ENCODE data around the gene CCDC136.

Gene CCDC136

GRCh38 chr7:128841921-128842673, 50.3 kb downstream of the CCDC136 start:
- no peaks in the 10 kb centered on the region for H3K9me3 ChIP-seq (ENCODE audit: control insufficient read depth, low read length)
- no peaks in the 10 kb centered on the region for H3K79me2 ChIP-seq
- H3K9ac ChIP-seq, result no peak overlapping the region
- no peak overlapping the region for H3K4me2 ChIP-seq (ENCODE audit: low read length)
- H3K27ac ChIP-seq, result no peak overlapping the region
- TF ChIP-seq, protein P1, sequence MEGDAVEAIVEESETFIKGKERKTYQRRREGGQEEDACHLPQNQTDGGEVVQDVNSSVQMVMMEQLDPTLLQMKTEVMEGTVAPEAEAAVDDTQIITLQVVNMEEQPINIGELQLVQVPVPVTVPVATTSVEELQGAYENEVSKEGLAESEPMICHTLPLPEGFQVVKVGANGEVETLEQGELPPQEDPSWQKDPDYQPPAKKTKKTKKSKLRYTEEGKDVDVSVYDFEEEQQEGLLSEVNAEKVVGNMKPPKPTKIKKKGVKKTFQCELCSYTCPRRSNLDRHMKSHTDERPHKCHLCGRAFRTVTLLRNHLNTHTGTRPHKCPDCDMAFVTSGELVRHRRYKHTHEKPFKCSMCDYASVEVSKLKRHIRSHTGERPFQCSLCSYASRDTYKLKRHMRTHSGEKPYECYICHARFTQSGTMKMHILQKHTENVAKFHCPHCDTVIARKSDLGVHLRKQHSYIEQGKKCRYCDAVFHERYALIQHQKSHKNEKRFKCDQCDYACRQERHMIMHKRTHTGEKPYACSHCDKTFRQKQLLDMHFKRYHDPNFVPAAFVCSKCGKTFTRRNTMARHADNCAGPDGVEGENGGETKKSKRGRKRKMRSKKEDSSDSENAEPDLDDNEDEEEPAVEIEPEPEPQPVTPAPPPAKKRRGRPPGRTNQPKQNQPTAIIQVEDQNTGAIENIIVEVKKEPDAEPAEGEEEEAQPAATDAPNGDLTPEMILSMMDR (IDR thresholded peaks at IDR 0.05), result peak; percentile 67
- no peak overlapping the region for H3K4me3 ChIP-seq (ENCODE audit: low read depth, low read length)
- H3K4me1 ChIP-seq, result no peaks in the 10 kb centered on the region
- H3K36me3 ChIP-seq (ENCODE audit: control insufficient read depth, insufficient read depth, low read length), result no peaks in the 10 kb centered on the region
- H2AFZ ChIP-seq, result no peak overlapping the region
- H3K27me3 ChIP-seq (ENCODE audit: control insufficient read depth, insufficient read depth, low read length), result no peaks in the 10 kb centered on the region

DNA sequence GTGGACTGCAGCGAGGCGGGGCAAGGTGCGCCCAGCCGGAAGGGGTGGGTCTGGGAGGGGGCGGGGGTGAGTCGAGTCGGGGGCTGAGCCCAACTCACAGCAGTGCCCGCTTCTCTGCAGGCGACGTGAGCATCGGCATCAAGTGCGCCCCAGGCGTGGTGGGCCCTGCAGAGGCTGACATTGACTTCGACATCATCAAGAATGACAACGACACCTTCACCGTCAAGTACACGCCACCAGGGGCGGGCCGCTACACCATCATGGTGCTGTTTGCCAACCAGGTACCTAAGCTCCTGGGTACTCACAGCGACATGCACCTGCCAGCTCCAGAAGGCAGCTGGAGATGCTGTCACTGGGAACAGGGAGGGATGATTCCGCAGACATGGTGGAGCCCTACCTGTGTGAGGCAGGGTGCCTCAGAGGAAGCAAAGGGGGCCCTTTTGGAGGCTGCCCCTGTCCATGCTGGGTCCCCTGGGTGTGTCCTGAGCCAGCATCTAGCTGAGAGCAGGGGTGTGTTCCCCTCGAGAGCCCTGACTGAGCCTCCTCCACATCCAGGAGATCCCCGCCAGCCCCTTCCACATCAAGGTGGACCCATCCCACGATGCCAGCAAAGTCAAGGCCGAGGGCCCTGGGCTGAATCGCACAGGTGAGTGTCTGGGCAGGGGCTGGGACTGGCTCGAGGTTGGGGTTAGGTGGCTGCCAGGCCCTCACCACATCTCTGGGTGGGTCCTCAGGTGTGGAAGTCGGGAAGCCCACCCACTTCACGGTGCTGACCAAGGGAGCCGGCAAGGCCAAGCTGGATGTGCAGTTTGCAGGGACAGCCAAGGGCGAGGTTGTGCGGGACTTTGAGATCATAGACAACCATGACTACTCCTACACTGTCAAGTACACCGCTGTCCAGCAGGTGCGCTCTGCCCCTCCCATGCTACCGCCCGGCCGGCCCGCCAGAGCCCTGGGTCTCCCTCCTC, 51.2 kb downstream of the CCDC136 start:
- H3K4me2 ChIP-seq (ENCODE audit: low read length), result no peak overlapping the region
- H3K27ac ChIP-seq, result no peak overlapping the region
- TF ChIP-seq, protein P1 (IDR thresholded peaks at IDR 0.05), result no peak
- peaks cover 3% of the 10 kb centered on the region for H3K4me1 ChIP-seq
- H3K36me3 ChIP-seq (ENCODE audit: control insufficient read depth, insufficient read depth, low read length), result no peaks in the 10 kb centered on the region
- H3K79me2 ChIP-seq, result no peaks in the 10 kb centered on the region
- H3K4me3 ChIP-seq (ENCODE audit: low read depth, low read length), result no peak overlapping the region
- H3K27me3 ChIP-seq (ENCODE audit: control insufficient read depth, insufficient read depth, low read length), result no peaks in the 10 kb centered on the region
- no peak overlapping the region for H2AFZ ChIP-seq
- no peak overlapping the region for H3K9ac ChIP-seq
- no peaks in the 10 kb centered on the region for H3K9me3 ChIP-seq (ENCODE audit: control insufficient read depth, low read length)

- Histone ChIP-seq H3K9ac (no peak overlapping the region), H3K4me3 (ENCODE audit: low read depth, low read length) (no peak overlapping the region), H3K27ac (no peak overlapping the region), H3K36me3 (ENCODE audit: control insufficient read depth, insufficient read depth, low read length) (no peaks in the 10 kb centered on the region), H3K9me3 (ENCODE audit: control insufficient read depth, low read length) (no peaks in the 10 kb centered on the region), H3K4me2 (ENCODE audit: low read length) (no peak overlapping the region), H3K79me2 (no peaks in the 10 kb centered on the region), H3K27me3 (ENCODE audit: control insufficient read depth, insufficient read depth, low read length) (no peaks in the 10 kb centered on the region), H3K4me1 (peaks cover 3% of the 10 kb centered on the region), H2AFZ (no peak overlapping the region)
- TF ChIP-seq, protein P1 (IDR thresholded peaks at IDR 0.05), result no peak
These were observed 52.3 kb downstream of the CCDC136 start for GRCh38 chr7:128843938-128844621.

DNA sequence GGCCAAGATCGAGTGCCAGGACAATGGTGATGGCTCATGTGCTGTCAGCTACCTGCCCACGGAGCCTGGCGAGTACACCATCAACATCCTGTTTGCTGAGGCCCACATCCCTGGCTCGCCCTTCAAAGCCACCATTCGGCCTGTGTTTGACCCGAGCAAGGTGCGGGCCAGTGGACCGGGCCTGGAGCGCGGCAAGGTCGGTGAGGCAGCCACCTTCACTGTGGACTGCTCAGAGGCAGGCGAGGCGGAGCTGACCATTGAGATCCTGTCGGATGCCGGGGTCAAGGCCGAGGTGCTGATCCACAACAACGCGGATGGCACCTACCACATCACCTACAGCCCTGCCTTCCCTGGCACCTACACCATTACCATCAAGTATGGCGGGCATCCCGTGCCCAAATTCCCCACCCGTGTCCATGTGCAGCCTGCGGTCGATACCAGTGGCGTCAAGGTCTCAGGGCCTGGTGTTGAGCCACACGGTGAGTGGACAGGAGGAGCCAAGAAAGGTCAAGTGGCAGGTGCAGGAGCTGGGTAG, 53.1 kb downstream of the CCDC136 start:
- TF ChIP-seq, protein P1 (IDR thresholded peaks at IDR 0.05), result no peak
- Histone ChIP-seq H3K79me2 (no peaks in the 10 kb centered on the region), H3K9me3 (ENCODE audit: control insufficient read depth, low read length) (no peaks in the 10 kb centered on the region), H3K4me1 (peaks cover 3% of the 10 kb centered on the region), H3K9ac (no peak overlapping the region), H3K36me3 (ENCODE audit: control insufficient read depth, insufficient read depth, low read length) (no peaks in the 10 kb centered on the region), H3K27ac (no peak overlapping the region), H3K27me3 (ENCODE audit: control insufficient read depth, insufficient read depth, low read length) (no peaks in the 10 kb centered on the region), H3K4me2 (ENCODE audit: low read length) (no peak overlapping the region), H2AFZ (no peak overlapping the region), H3K4me3 (ENCODE audit: low read depth, low read length) (no peak overlapping the region)

All from parathyroid adenoma (tissue), 2 donors.